MCF 10A (cell line): ENCODE measurements around the gene STK11. TPM values are rescaled to one million over a fixed set of nuclear protein-coding genes. Genes with fewer than 3 reads are reported as not detected.

Experiments
- BruUV-seq: library from RNA; stranded (reverse); fragments of 400-500 nt; replicated peaks from 2 replicates; lab custom pipeline; 2021; lab: Mats Ljungman, UMichigan
- CTCF ChIA-PET: fragments of 300-600 bp; sonication (Branson Sonifier 250); formaldehyde crosslinking; extraction: SDS; loops from one replicate; lab custom pipeline; 2021; ENCODE audit warnings: antibody characterized with exemption, inconsistent platforms; lab: Yijun Ruan, JAX
- POLR2A ChIA-PET: fragments of 300-600, 350-650 bp; sonication (Branson Sonifier 250); formaldehyde crosslinking; extraction: SDS; loops from one replicate; lab custom pipeline; 2020; ENCODE audit warnings: antibody characterized with exemption, inconsistent platforms; lab: Yijun Ruan, JAX
- DNase-seq: peaks from one replicate; pipeline ENCODE4 v3.0.0-alpha.2; 2018; ENCODE audit not compliant: unreplicated experiment
- H3K27ac Mint-ChIP-seq: one replicate; pipeline ENCODE4 v1.8.0; 2022; ENCODE audit warnings: mild to moderate bottlenecking, low read depth, mixed read lengths; ENCODE audit not compliant: unreplicated experiment
- H3K27me3 Mint-ChIP-seq: one replicate; pipeline ENCODE4 v1.8.0; 2022; ENCODE audit warnings: mixed read lengths; ENCODE audit not compliant: insufficient read depth, unreplicated experiment
- H3K36me3 Mint-ChIP-seq: one replicate; pipeline ENCODE4 v1.8.0; 2022; ENCODE audit warnings: mild to moderate bottlenecking, moderate library complexity, mixed read lengths; ENCODE audit not compliant: insufficient read depth, unreplicated experiment
- H3K4me1 Mint-ChIP-seq: one replicate; pipeline ENCODE4 v1.8.0; 2022; ENCODE audit warnings: mixed read lengths; ENCODE audit not compliant: insufficient read depth, unreplicated experiment
- H3K4me3 Mint-ChIP-seq: one replicate; pipeline ENCODE4 v1.8.0; 2022; ENCODE audit warnings: mild to moderate bottlenecking, moderate library complexity, mixed read lengths; ENCODE audit not compliant: unreplicated experiment
- H3K9me3 Mint-ChIP-seq: one replicate; pipeline ENCODE4 v1.8.0; 2022; ENCODE audit warnings: mixed read lengths; ENCODE audit not compliant: unreplicated experiment
- intact Hi-C: fragments of 100-400 bp; cut with micrococcal nuclease; formaldehyde crosslinking; loops from 2 replicates; pipeline ENCODE4 v1.14.1; 2022
- total RNA-seq: library from RNA; stranded (reverse); gene quantifications from 2 replicates; pipeline ENCODE4 v1.2.3, GENCODE V29; 2022
- TF ChIP-seq, protein P1 (sequence below): fragments of 200-600 bp; IDR thresholded peaks from one replicate; pipeline ENCODE4 v1.8.0; 2022; ENCODE audit warnings: antibody characterized with exemption, mild to moderate bottlenecking; ENCODE audit not compliant: unreplicated experiment

The STK11 gene
- total RNA-seq, 1 experiment from 2014 or later, result 65.6 TPM

DNA sequence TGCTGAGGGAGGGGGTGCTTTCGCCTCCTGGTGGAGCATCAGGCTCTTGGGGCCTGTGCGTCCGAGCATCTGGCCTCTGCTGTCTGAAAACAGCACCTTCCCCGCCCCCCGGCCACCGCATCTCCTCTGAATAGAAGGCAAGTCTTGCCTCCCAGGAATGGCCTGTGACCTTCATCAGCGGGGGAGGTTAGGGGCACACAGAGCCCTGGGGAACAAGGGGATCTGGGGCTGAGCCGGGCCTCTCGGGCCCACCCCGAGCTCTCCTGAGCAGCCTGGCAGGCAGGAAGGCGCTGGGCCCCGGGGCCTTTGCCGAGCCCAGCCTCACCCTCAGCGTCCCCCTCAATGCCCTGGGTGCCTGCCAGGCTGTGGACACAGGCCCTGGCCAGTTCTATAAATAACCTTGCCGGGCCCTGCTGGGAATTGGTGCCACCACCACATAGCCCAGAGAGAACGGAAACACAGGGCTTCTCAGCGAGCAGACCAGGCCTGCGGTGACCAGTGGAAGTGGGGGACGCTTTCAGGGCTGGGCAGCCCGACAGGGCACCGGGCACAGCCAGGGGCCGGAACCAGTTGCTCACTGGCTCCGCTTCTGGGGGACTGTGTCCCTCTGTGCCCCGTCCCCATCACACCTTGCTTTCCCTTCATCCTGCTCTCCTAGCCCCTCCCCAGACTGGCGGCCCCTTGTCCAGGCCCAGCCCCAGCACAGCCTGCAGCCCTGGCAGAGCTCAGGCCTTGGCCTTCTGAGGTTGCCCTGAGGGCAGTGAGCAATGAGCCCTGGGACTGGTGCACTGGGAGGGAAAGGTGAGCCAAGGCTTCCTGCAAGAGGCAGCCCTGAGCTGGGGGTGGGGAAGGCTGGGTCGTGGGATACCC is 9.5 kb downstream of the STK11 start:
- intact Hi-C loops, result no loop called here
- H3K27ac Mint-ChIP-seq, result peak overlapping the region; percentile 89
- no TSS peak for BruUV-seq
- TF ChIP-seq, protein P1, sequence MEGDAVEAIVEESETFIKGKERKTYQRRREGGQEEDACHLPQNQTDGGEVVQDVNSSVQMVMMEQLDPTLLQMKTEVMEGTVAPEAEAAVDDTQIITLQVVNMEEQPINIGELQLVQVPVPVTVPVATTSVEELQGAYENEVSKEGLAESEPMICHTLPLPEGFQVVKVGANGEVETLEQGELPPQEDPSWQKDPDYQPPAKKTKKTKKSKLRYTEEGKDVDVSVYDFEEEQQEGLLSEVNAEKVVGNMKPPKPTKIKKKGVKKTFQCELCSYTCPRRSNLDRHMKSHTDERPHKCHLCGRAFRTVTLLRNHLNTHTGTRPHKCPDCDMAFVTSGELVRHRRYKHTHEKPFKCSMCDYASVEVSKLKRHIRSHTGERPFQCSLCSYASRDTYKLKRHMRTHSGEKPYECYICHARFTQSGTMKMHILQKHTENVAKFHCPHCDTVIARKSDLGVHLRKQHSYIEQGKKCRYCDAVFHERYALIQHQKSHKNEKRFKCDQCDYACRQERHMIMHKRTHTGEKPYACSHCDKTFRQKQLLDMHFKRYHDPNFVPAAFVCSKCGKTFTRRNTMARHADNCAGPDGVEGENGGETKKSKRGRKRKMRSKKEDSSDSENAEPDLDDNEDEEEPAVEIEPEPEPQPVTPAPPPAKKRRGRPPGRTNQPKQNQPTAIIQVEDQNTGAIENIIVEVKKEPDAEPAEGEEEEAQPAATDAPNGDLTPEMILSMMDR, result no peak
- peak; percentile 81 for DNase-seq
- H3K27me3 Mint-ChIP-seq, result no peaks in the 10 kb centered on the region
- H3K36me3 Mint-ChIP-seq, result peaks cover 50% of the 10 kb centered on the region
- H3K9me3 Mint-ChIP-seq, result no peaks in the 10 kb centered on the region
- POLR2A ChIA-PET, result interaction anchor here (0.5 to 3.6 kb wide), 21 partner anchors 8 to 188 kb away, joined by 3 to 14 read pairs (median 6); partner anchors contain the start of genes ATP5F1D, CIRBP, CNN2 and FAM174C
- CTCF ChIA-PET, result interaction anchor here (0.5 to 1.5 kb wide), 7 partner anchors 9 to 292 kb away, joined by 3 to 6 read pairs (median 3); partner anchors contain the start of gene STK11
- peaks cover 40% of the 10 kb centered on the region for H3K4me1 Mint-ChIP-seq
- H3K4me3 Mint-ChIP-seq, result peak overlapping the region; percentile 47

DNA sequence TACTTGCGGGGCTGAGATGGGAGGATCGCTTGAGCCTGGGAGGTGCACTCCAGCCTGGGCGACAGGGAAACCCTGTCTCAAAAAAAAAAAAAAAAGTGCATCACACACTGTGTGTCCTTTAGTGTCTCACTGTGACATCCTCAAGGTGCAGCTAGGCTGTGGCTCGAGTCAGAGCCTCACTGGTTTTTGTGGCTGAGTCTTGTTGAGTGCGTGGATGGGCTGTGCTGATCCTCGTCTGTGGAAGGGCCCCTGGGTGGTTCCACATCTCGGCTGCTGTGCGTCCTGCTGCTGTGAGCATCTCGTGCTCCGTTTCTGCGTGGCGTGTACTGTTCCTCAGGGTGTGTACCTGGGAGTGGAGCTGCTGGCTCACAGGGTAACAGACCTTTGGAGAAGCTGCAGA is 11.2 kb downstream of the STK11 start:
- no peaks in the 10 kb centered on the region for H3K9me3 Mint-ChIP-seq
- no peak for DNase-seq
- no TSS peak for BruUV-seq
- TF ChIP-seq, protein P1, result no peak
- peaks cover 48% of the 10 kb centered on the region for H3K36me3 Mint-ChIP-seq
- H3K27ac Mint-ChIP-seq, result peak overlapping the region; percentile 89
- peaks cover 36% of the 10 kb centered on the region for H3K4me1 Mint-ChIP-seq
- POLR2A ChIA-PET, result interaction anchor here (0.6 to 3.6 kb wide), 21 partner anchors 9 to 197 kb away, joined by 3 to 14 read pairs (median 5); partner anchors contain the start of genes ATP5F1D, CIRBP, CNN2 and FAM174C
- H3K27me3 Mint-ChIP-seq, result no peaks in the 10 kb centered on the region
- intact Hi-C loops, result no loop called here
- H3K4me3 Mint-ChIP-seq, result peak overlapping the region; percentile 47
- CTCF ChIA-PET, result interaction anchor here (0.7 to 1.7 kb wide), 6 partner anchors 10 to 114 kb away, joined by 3 to 9 read pairs (median 3); no protein-coding TSS in a partner anchor

DNA sequence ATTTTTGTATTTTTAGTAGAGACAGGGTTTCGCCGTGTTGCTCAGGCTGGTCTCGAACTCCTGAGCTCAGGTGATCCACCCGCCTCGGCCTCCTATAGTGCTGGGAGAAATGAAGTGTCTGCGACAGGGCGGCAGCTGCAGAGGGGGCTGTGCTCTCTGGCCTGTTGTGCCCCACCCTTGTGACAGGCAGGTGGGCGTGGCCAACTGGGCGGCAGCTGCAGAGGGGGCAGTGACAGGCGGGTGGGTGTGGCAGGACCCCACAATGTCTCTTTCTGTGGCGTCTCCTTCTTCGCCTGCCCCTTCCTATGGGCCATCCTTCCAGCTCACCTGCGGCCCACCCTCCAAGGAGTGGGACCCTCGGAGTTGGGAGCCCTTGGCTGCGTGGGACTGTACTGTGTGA is 11.8 kb downstream of the STK11 start:
- H3K9me3 Mint-ChIP-seq, result no peaks in the 10 kb centered on the region
- H3K27me3 Mint-ChIP-seq, result no peaks in the 10 kb centered on the region
- no peak overlapping the region for H3K27ac Mint-ChIP-seq
- ChIA-PET CTCF (interaction anchor here (0.6 to 1.7 kb wide), 7 partner anchors 15 to 120 kb away, joined by 3 to 9 read pairs (median 3); no protein-coding TSS in a partner anchor), POLR2A (interaction anchor here (0.7 to 3.6 kb wide), 12 partner anchors 8 to 194 kb away, joined by 3 to 13 read pairs (median 3); partner anchors contain the start of genes ATP5F1D and CNN2)
- intact Hi-C loops, result no loop called here
- H3K4me3 Mint-ChIP-seq, result no peak overlapping the region
- BruUV-seq, result no TSS peak
- TF ChIP-seq, protein P1, result no peak
- H3K36me3 Mint-ChIP-seq, result peaks cover 45% of the 10 kb centered on the region
- DNase-seq, result no peak
- peaks cover 35% of the 10 kb centered on the region for H3K4me1 Mint-ChIP-seq
